Mucosa of descending colon (tissue), 3 donors: ENCODE data around the gene HCN2. TPM values are rescaled to one million over a fixed set of nuclear protein-coding genes. Genes with fewer than 3 reads are reported as not detected.

Source experiments
- ATAC-seq: fragments of 200-7000 bp; cut with Tn5 transposase; one replicate; pipeline ENCODE4 v1.9.1; 2020; ENCODE audit warnings: mild to moderate bottlenecking, moderate library complexity
- DNase-seq, 3 donors: peaks; one replicate each; pipeline ENCODE4 v3.0.0-alpha.2; 2020
- H3K36me3 ChIP-seq: fragments of 200-600 bp; one replicate; pipeline ENCODE4 v1.8.0; 2021; ENCODE audit warnings: low read depth, mild to moderate bottlenecking
- H3K4me1 ChIP-seq: fragments of 200-600 bp; one replicate; pipeline ENCODE4 v1.8.0; 2021; ENCODE audit warnings: low read depth, mild to moderate bottlenecking
- H3K4me3 ChIP-seq: fragments of 200-600 bp; one replicate; pipeline ENCODE4 v1.8.0; 2021; ENCODE audit warnings: mild to moderate bottlenecking
- H3K9me3 ChIP-seq: fragments of 200-600 bp; one replicate; pipeline ENCODE4 v1.8.0; 2021; ENCODE audit warnings: mild to moderate bottlenecking
- intact Hi-C, 2 donors: fragments of 100-400 bp; cut with DNase I in 1 of 2; cut with micrococcal nuclease in 1 of 2; formaldehyde crosslinking; loops; one replicate each; pipeline versions ENCODE4 v1.11.0 to v1.11.1; 2022; cut with DNase I, micrococcal nuclease
- total RNA-seq, 3 donors: library from RNA; stranded (reverse); fragmentation: NEBNext Ultra II Directional in 2 of 3; extraction: Animal tissue kit (Norgen Biotek cat#: 25700) in 2 of 3; gene quantifications; one replicate each; pipeline versions ENCODE4 v1.2.1 to v1.2.4, GENCODE V29; 2021 to 2023
- TF ChIP-seq, protein P1 (sequence below): fragments of 200-600 bp; IDR thresholded peaks from one replicate; pipeline ENCODE4 v1.8.0; 2022; ENCODE audit warnings: antibody characterized with exemption, mild to moderate bottlenecking
- donor health status: DM: no; HTN: no; CAD: no; lungs with moderate emphysema.
- donor health status: DM: no; HTN: no; CAD: no.
- donor health status: DM: no; HTN: yes; CAD: no.

Gene HCN2
- total RNA-seq, 3 donors from 2014 or later: 0.12 to 0.89 (median 0.17) TPM

DNA sequence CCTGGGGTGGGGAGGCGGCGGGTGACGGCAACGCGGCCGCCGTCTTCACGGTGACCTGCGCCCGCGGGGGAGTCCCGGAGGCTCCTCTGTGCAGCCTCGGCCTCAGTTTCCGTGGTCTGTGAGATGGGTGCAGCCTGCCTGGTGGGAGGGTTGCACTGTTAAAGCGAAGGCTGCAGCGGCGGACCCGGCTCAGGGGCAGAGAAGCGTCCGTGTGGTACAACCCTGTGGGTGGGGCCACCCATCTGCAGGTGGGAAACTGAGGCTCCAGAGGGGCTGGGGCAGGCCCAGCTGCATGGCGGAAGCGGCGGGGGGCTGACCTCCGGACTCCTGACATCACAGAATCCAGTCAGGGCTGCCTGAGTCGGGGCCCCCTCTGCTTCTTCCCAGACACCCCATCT lies 50.5 kb downstream of the HCN2 start:
- no peak overlapping the region for H3K4me3 ChIP-seq
- H3K4me1 ChIP-seq: peaks cover 17% of the 10 kb centered on the region
- H3K36me3 ChIP-seq: no peaks in the 10 kb centered on the region
- TF ChIP-seq, protein P1, sequence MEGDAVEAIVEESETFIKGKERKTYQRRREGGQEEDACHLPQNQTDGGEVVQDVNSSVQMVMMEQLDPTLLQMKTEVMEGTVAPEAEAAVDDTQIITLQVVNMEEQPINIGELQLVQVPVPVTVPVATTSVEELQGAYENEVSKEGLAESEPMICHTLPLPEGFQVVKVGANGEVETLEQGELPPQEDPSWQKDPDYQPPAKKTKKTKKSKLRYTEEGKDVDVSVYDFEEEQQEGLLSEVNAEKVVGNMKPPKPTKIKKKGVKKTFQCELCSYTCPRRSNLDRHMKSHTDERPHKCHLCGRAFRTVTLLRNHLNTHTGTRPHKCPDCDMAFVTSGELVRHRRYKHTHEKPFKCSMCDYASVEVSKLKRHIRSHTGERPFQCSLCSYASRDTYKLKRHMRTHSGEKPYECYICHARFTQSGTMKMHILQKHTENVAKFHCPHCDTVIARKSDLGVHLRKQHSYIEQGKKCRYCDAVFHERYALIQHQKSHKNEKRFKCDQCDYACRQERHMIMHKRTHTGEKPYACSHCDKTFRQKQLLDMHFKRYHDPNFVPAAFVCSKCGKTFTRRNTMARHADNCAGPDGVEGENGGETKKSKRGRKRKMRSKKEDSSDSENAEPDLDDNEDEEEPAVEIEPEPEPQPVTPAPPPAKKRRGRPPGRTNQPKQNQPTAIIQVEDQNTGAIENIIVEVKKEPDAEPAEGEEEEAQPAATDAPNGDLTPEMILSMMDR: no peak
- ATAC-seq (no peak), DNase-seq (no peak)
- intact Hi-C loops: no loop called here
- no peaks in the 10 kb centered on the region for H3K9me3 ChIP-seq

DNA sequence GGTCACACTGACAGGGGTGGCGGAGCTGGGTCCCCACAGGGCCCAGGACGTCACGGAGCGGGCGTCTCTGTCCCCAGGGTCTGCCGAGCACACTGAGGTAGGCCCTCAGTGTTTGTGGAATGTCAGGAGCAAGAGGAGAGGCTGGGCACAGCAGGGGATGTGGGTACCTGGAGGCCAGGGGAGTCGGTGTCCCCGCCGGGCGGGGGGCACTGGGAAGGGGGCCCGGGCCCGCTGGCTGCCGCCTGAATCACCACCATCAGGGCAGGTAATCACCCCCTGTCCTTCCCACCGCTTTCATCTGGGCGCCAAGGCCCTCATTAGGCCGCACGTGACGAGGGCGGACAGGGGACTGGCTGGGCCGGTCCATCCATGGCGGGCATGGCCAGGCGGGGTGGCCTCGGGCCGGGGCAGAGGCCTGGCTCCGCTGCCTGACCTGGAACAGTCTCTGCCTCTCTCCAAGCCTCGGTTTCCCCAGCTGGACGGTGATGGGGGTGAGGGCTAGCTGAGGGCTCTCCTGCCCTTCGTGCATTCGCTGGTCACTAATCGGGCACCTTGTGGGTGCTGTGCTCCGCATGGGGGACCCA lies 51.0 kb downstream of the HCN2 start:
- Histone ChIP-seq H3K9me3 (no peaks in the 10 kb centered on the region), H3K4me1 (peaks cover 17% of the 10 kb centered on the region), H3K36me3 (no peaks in the 10 kb centered on the region), H3K4me3 (no peak overlapping the region)
- intact Hi-C loops: no loop called here
- TF ChIP-seq, protein P1: no peak
- ATAC-seq (no peak), DNase-seq (no peak)

DNA sequence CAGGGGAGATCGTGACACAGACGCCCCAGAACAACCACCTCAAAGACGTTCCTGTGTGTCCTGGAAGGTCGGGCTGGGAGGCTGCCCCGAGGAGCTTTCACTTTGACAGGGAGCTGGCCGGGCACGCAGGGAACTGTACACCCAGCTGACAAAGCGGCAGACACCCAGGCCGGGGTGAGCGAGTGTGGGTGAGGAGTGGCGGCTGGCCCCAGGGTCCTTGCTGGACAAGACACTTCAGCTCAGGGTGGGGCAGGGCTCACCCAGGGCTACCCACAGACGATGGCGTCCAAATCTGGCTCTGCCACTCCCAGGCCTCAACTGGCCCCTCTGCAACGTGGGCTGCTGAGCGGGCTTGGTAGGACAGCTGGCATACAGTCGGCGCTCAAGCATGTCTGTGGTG lies 52.0 kb downstream of the HCN2 start:
- Histone ChIP-seq H3K4me3 (no peak overlapping the region), H3K4me1 (peaks cover 17% of the 10 kb centered on the region), H3K36me3 (no peaks in the 10 kb centered on the region), H3K9me3 (no peaks in the 10 kb centered on the region)
- DNase-seq (no peak), ATAC-seq (no peak)
- intact Hi-C loops: no loop called here
- TF ChIP-seq, protein P1: no peak

DNA sequence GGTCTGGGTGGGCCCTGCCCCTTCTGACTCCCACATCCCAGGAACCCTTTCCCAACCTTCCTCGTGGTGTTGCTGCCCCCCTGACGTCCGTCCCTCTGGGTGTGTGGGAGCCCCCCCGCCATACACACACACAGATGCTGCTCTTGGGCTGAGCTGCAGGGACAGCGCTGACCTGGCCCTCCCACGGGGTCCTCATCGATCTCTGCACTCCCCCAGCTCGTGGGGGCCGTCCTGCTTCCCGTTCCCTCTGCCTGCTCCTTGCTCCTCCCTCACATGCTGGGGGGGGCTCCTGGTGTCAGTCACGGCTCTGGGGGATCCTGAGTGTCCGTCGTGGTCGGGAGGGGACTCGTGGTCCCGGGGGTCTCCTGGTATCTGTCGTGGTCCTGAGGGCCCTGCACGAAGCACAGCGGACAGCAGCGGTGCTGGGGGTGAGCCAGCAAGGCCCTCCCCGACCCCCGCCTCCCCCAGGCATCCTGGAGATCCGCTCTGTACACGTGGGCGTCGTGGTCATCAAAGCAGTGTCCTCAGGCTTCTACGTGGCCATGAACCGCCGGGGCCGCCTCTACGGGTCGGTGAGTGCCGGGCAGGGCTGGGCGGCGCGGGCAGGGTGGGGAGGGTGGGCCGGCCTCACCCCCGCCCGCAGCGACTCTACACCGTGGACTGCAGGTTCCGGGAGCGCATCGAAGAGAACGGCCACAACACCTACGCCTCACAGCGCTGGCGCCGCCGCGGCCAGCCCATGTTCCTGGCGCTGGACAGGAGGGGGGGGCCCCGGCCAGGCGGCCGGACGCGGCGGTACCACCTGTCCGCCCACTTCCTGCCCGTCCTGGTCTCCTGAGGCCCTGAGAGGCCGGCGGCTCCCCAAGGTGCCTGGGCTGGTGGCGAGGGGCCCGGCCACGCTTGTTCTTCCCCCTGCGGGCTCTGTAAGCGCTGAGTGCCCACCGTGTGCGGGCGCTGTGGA lies 53.4 kb downstream of the HCN2 start:
- Histone ChIP-seq H3K9me3 (no peaks in the 10 kb centered on the region), H3K36me3 (peaks cover 3% of the 10 kb centered on the region), H3K4me1 (peaks cover 17% of the 10 kb centered on the region), H3K4me3 (no peak overlapping the region)
- TF ChIP-seq, protein P1: no peak
- ATAC-seq (no peak), DNase-seq (no peak)
- intact Hi-C loops: no loop called here

DNA sequence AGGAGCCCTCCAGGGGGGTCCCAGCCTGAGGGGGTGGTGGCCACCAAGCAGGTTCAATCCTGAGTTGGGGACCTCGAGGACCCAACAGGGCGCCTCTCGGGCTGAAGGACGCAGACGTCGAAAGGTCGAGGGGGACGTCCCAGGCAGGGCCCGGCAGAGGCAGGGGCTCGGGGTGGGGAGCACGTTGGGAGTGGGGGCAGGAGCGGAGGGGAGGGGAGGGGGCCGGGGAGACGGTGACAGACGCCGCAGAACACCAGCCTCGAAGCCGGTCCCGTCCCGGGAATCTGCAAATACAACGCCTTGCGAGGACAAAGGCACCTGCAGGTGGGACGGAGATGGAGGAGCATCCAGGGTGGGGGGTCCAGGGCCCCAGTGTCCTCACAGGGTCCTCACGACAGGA lies 54.1 kb downstream of the HCN2 start:
- TF ChIP-seq, protein P1: no peak
- Histone ChIP-seq H3K9me3 (no peaks in the 10 kb centered on the region), H3K4me3 (no peak overlapping the region), H3K4me1 (peaks cover 15% of the 10 kb centered on the region), H3K36me3 (peaks cover 6% of the 10 kb centered on the region)
- intact Hi-C loops: no loop called here
- ATAC-seq: no peak
- no peak for DNase-seq
